GM18951 (cell line): ENCODE data around the gene MDC1.
"Not testable (repeated sequence)": the region's sequence is repeated elsewhere in the genome, so short reads cannot be mapped to it uniquely, and the experiment has no call there.

Experiments
- POLR2A ChIP-seq: IDR thresholded peaks from 4 replicates; pipeline ENCODE4 v1.6.1; 2011; ENCODE audit warnings: mild to moderate bottlenecking; ENCODE audit not compliant: insufficient read length, insufficient read depth; ENCODE audit errors: extremely low read depth
- in situ Hi-C: fragments of 300-500 bp; cut with MboI; formaldehyde crosslinking; loops from one replicate; pipeline ENCODE4 v1.12.0; 2022; ENCODE audit warnings: low sequenced_read_pairs, mixed read lengths, inconsistent platforms; ENCODE audit not compliant: unreplicated experiment

The MDC1 gene, protein sequence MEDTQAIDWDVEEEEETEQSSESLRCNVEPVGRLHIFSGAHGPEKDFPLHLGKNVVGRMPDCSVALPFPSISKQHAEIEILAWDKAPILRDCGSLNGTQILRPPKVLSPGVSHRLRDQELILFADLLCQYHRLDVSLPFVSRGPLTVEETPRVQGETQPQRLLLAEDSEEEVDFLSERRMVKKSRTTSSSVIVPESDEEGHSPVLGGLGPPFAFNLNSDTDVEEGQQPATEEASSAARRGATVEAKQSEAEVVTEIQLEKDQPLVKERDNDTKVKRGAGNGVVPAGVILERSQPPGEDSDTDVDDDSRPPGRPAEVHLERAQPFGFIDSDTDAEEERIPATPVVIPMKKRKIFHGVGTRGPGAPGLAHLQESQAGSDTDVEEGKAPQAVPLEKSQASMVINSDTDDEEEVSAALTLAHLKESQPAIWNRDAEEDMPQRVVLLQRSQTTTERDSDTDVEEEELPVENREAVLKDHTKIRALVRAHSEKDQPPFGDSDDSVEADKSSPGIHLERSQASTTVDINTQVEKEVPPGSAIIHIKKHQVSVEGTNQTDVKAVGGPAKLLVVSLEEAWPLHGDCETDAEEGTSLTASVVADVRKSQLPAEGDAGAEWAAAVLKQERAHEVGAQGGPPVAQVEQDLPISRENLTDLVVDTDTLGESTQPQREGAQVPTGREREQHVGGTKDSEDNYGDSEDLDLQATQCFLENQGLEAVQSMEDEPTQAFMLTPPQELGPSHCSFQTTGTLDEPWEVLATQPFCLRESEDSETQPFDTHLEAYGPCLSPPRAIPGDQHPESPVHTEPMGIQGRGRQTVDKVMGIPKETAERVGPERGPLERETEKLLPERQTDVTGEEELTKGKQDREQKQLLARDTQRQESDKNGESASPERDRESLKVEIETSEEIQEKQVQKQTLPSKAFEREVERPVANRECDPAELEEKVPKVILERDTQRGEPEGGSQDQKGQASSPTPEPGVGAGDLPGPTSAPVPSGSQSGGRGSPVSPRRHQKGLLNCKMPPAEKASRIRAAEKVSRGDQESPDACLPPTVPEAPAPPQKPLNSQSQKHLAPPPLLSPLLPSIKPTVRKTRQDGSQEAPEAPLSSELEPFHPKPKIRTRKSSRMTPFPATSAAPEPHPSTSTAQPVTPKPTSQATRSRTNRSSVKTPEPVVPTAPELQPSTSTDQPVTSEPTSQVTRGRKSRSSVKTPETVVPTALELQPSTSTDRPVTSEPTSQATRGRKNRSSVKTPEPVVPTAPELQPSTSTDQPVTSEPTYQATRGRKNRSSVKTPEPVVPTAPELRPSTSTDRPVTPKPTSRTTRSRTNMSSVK (N-terminal part only)

GRCh38 chr6:30717129-30717844, at the start of gene MDC1:
Gene MDC1, minus strand, starts transcription at chr6:30717281. Its CDS starts 2,106 bp downstream, at chr6:30715175.
- peak; percentile 89 for TF ChIP-seq POLR2A
- in situ Hi-C loops, result no loop called here

DNA sequence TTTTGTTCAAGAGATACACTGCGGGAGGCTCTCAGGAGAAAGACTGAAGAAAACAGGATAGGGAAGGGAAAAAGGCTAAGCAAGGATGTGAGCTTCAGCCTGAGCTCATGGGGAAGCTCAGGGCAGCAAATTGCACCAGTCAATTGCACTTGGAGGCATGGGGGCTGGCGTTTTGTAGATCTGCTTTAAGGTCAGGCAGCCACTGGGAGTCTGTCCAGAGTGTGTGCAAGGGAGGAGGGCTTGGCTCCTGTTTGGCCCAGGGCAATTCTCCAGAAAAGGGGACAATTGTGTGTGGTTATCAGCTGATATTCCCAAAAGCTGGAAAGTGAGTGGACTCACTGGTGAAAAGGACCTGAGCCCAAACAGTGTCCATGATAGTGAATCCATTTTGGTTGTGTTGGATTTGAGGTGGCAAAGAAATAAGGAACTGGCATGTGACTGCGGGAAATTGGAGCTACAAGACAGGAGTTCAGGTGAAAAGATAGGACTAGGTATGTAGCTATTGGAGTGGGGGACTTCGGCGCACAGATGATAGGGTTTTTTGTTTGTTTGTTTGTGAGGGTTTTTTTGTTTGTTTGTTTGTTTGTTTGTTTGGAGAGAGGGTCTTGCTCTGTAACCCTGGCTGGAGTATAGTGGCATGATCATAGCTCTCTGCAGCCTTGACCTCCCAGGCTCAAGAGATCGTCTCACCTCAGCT, 49.5 kb upstream of the MDC1 start:
- TF ChIP-seq POLR2A, result no peak
- in situ Hi-C loops, result no loop called here

GRCh38 chr6:30765495-30765894, 48.4 kb upstream of the MDC1 start:
- in situ Hi-C loops, result not testable (repeated sequence)

DNA sequence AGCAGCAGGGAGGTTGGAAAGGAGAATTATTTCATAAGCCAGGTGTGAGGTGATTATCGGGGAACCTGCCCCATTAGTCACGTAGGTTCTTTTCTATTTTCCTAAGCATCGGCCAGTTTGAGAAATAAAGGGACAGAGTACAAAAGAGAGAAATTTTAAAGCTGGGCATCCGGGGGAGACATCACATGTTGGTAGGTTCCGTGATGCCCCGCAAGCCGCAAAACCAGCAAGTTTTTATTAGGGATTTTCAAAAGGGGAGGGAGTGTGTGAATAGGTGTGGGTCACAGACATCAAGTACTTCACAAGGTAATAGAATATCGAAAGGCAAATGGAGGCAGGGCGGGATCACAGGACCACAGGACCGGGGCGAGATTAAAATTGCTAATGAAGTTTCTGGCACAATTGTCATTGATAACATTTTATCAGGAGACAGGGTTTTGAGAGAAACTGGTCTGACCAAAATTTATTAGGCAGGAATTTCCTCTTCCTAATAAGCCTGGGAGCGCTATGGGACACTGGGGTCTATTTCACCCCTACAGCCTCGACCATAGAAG, 47.5 kb upstream of the MDC1 start:
- in situ Hi-C loops, result not testable (repeated sequence)

GRCh38 chr6:30763618-30764489, 46.8 kb upstream of the MDC1 start:
- TF ChIP-seq POLR2A, result no peak
- in situ Hi-C loops, result no loop called here

DNA sequence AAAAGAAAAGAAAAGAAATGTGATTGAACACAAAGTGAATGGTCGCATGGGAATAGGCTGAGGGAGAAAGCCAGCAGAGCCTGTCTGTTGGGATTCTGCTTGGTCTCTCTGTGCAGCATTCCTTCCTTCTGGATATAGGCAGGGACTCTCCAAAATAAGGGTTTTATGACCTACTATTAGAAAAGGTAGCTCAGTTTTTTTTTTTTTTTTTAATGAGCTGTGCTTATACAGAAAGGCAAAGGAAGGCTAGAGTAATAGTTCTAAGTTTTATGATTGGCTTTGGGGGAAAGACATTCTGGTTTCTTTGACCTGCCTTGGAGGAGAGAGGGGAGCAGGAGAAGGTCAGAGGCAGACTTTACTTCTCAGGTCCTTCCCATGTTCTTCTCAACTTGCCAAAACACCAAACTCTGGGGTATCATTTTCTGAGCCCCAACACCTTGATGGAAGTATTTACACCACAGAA, 46.1 kb upstream of the MDC1 start:
- in situ Hi-C loops, result no loop called here
- TF ChIP-seq POLR2A, result no peak

GRCh38 chr6:30761791-30762429, 44.8 kb upstream of the MDC1 start:
- in situ Hi-C loops, result no loop called here
- TF ChIP-seq POLR2A, result no peak

- in situ Hi-C loops, result no loop called here
- no peak for TF ChIP-seq POLR2A
Measured at GRCh38 chr6:30760549-30760948, 43.5 kb upstream of the MDC1 start.

GRCh38 chr6:30759575-30760239, 42.6 kb upstream of the MDC1 start:
- in situ Hi-C loops, result no loop called here
- no peak for TF ChIP-seq POLR2A

DNA sequence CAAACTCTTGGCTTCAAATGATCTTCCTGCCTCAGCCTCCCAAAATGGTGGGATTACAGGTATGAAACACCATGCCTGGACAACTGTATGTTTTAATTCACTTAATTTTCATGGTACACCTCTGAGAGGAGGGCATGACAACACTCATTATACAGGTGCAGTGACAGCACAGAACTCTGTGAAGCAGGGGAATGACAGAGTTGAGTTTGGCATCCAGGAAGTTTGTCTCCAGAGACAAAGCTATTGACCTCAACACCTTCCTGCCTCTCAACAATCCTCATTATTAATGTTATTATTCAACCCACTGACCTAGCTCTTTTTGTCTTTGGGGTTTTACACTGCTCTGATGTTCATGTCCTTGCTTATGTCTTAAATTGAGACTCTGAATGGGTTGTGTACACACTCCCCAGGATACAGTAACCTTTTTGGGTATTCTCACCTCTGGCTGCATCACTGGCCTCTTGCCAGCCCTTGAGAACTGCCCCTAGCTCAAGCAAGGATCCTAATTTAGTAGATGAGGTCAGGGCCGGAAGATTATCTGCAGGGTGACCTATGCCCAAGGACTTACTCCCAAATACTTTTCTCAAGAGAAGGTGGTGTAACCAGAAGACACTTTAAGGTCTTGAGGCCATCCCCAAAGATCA, 40.3 kb upstream of the MDC1 start:
- no peak for TF ChIP-seq POLR2A
- in situ Hi-C loops, result no loop called here

GRCh38 chr6:30756405-30757003, 39.4 kb upstream of the MDC1 start:
- in situ Hi-C loops, result not testable (repeated sequence)
